HG03108 (cell line): Measurements from ENCODE around the gene KANSL3.

Source experiments
- ATAC-seq: cut with Tn5 transposase; IDR thresholded peaks from one replicate; pipeline ENCODE4 v1.9.1; 2021; ENCODE audit warnings: moderate library complexity; ENCODE audit not compliant: unreplicated experiment

The KANSL3 gene

DNA sequence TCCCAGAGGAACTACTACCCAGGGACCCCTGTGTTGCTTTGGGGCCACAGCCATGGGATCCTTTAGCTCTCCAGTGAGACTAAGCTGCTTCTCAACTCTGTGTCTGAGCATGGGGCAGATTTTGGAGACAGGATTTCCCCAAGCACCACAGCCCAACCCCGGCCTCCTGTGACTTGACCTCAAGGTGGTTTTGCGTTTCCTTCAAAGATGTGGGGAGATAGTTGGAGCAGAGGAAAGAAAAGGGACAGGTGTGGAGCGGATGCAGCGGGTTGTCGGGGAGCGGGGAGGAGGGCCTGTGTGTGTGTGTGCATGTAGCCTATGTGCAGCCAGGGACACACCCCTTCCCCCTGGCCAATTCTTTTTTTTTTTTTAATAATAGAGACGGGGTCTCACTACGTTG, 91.3 kb downstream of the KANSL3 start:
- no peak for ATAC-seq

DNA sequence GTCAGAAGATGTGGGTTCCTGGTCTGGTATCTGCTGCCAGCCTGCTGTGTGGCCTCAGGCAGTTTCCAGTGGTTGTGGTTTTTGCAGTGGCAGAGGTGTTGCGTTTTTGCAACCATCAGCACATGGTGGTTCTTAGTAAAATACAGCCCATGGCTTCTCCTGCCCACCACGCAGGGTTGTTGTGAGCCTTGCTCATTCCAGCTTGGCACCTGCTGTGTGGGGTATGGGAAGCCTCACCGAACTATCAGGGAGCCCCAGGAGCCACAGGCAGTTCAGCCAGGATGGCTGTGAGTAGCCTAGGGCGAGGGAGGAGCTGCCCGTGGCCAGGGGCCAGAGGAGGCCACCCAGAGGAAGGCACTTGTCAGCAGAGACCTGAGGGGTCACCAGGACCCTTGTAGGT, 91.8 kb downstream of the KANSL3 start:
- ATAC-seq, result no peak
